Fibroblast of lung (primary cell): Measurements from ENCODE around the gene ST6GALNAC4.

Experiments
- EZH2 ChIP-seq: IDR thresholded peaks from 2 replicates; pipeline ENCODE4 v1.5.1; 2012; ENCODE audit warnings: low read length, control low read depth, mild to moderate bottlenecking; ENCODE audit errors: missing control alignments
- TF ChIP-seq, protein P1 (sequence below), 2 donors: IDR thresholded peaks in 1 of 2; conservative IDR thresholded peaks in 1 of 2; 1 replicate in 1 of 2; 2 replicates in 1 of 2; pipeline ENCODE4 v1.5.1; 2011 to 2012; ENCODE audit warnings: low read length in 2 of 2, control low read depth in 1 of 2, inconsistent platforms in 1 of 2, low read depth in 1 of 2, mild to moderate bottlenecking in 1 of 2

DNA sequence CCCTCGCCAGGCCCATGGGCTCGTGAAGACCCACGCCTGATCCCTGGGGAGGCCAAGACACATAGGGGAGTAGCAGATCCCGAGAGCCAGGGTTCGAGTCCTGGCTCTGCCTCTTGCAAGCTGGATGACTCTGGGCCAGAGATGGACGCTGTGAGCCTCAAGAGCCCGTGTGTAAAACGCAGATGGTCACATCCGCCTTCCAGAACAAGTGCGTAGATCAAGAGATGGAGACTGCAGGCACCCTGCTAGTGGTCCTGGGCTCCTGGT lies 8.2 kb downstream of the ST6GALNAC4 start:
- TF ChIP-seq, protein P1, sequence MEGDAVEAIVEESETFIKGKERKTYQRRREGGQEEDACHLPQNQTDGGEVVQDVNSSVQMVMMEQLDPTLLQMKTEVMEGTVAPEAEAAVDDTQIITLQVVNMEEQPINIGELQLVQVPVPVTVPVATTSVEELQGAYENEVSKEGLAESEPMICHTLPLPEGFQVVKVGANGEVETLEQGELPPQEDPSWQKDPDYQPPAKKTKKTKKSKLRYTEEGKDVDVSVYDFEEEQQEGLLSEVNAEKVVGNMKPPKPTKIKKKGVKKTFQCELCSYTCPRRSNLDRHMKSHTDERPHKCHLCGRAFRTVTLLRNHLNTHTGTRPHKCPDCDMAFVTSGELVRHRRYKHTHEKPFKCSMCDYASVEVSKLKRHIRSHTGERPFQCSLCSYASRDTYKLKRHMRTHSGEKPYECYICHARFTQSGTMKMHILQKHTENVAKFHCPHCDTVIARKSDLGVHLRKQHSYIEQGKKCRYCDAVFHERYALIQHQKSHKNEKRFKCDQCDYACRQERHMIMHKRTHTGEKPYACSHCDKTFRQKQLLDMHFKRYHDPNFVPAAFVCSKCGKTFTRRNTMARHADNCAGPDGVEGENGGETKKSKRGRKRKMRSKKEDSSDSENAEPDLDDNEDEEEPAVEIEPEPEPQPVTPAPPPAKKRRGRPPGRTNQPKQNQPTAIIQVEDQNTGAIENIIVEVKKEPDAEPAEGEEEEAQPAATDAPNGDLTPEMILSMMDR (conservative IDR thresholded peaks at IDR 0.05 in 1 of 2, IDR thresholded peaks at IDR 0.05 in 1 of 2; ENCODE audit: low read depth in 1 of 2, low read length in 2 of 2) = no peak
- TF ChIP-seq EZH2 = no peak
